Effector memory CD8-positive, alpha-beta T cell (primary cell): ENCODE data around the gene BCAN.
"Not testable (repeated sequence)": the region's sequence is repeated elsewhere in the genome, so short reads cannot be mapped to it uniquely, and the experiment has no call there.

ENCODE experiments used
- ATAC-seq: fragments of 150-1000 bp; cut with Tn5 transposase; replicated peaks from 2 replicates; pipeline ENCODE4 v1.10.0; 2021; ENCODE audit warnings: mild to moderate bottlenecking, moderate library complexity
- DNase-seq, 3 experiments: peaks; one replicate each; pipeline ENCODE4 v3.0.0; 2021
- H3K27ac Mint-ChIP-seq, 2 donors: one replicate each; pipeline ENCODE4 v1.8.0; 2022; ENCODE audit warnings: mild to moderate bottlenecking in 2 of 2, mixed read lengths in 2 of 2, moderate library complexity in 2 of 2
- H3K27me3 Mint-ChIP-seq, 2 donors: one replicate each; pipeline ENCODE4 v1.8.0; 2022; ENCODE audit warnings: mixed read lengths in 2 of 2
- H3K36me3 Mint-ChIP-seq: one replicate; pipeline ENCODE4 v1.8.0; 2022; ENCODE audit warnings: mild to moderate bottlenecking, moderate library complexity, mixed read lengths; ENCODE audit not compliant: insufficient read depth
- H3K4me1 Mint-ChIP-seq, 2 donors: one replicate each; pipeline ENCODE4 v1.8.0; 2022; ENCODE audit warnings: low read depth in 2 of 2, mixed read lengths in 2 of 2
- H3K4me3 Mint-ChIP-seq, 2 donors: one replicate each; pipeline ENCODE4 v1.8.0; 2022; ENCODE audit warnings: mild to moderate bottlenecking in 2 of 2, mixed read lengths in 2 of 2, moderate library complexity in 2 of 2
- H3K9me3 Mint-ChIP-seq, 2 donors: one replicate each; pipeline ENCODE4 v1.8.0; 2022; ENCODE audit warnings: mixed read lengths in 2 of 2

BCAN gene

DNA sequence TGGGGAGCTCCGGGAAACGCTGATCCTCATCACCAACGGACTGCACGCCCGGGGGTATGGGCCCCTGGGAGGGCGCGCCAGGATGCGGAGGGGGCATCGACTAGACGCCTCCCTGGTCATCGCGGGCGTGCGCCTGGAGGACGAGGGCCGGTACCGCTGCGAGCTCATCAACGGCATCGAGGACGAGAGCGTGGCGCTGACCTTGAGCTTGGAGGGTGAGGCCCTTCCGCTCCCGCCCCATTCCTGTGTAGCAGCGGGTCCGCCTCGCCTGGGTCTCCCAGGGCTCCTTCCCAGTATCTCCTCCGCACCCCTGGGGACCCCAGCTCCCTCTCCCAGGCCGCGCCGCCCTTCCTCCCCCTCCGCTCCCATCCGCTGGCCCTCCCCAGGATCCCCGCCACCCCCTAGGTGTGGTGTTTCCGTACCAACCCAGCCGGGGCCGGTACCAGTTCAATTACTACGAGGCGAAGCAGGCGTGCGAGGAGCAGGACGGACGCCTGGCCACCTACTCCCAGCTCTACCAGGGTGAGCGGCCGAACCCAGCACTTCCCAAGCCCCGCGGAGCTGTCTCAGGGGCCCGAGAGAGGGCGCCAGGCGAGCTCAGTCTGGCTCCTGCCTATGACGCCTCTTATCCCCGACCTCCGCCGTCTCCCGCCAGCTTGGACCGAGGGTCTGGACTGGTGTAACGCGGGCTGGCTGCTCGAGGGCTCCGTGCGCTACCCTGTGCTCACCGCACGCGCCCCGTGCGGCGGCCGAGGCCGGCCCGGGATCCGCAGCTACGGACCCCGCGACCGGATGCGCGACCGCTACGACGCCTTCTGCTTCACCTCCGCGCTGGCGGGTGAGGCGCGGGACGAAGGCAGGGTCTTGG is 17.7 kb upstream of the BCAN start:
- Mint-ChIP-seq H3K27ac (no peak overlapping the region), H3K4me3 (peak overlapping the region; percentile 68 to 74)
- DNase-seq, result no peak

DNA sequence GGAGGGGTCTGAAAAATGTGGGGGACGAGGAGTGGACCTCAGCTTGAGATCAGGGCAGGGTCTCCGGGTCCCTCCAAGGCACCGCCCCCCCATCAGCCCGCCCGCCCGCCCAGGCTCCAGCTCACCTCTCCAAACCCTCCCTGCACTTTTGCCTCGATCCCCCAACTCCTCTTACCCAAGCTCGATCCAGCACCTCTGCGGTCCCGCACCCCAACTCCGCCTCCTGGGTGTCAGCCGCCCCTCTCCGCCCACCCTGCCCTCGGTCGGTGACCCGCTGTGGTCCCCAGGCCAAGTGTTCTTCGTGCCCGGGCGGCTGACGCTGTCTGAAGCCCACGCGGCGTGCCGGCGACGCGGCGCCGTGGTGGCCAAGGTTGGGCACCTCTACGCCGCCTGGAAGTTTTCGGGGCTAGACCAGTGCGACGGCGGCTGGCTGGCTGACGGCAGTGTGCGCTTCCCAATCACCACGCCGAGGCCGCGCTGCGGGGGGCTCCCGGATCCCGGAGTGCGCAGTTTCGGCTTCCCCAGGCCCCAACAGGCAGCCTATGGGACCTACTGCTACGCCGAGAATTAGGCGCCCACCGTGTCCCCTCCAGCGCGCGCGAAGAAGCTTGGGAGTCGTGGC is 17.0 kb upstream of the BCAN start:
- Mint-ChIP-seq H3K4me1 (peaks cover 7 to 10% of the 10 kb centered on the region in 2 donors), H3K36me3 (peaks cover 9% of the 10 kb centered on the region), H3K27ac (no peak overlapping the region), H3K9me3 (no peaks in the 10 kb centered on the region), H3K4me3 (peak overlapping the region; percentile 68 to 74), H3K27me3 (peaks cover 80 to 91% of the 10 kb centered on the region in 2 donors)
- ATAC-seq (peak; percentile 32), DNase-seq (no peak)

More for the DNA sequence above, 17.7 kb upstream of the BCAN start:
- peak; percentile 55 for ATAC-seq
- Mint-ChIP-seq H3K27me3 (peaks cover 80 to 91% of the 10 kb centered on the region in 2 donors), H3K36me3 (peaks cover 7% of the 10 kb centered on the region), H3K9me3 (no peaks in the 10 kb centered on the region), H3K4me1 (peaks cover 7 to 10% of the 10 kb centered on the region in 2 donors)

DNA sequence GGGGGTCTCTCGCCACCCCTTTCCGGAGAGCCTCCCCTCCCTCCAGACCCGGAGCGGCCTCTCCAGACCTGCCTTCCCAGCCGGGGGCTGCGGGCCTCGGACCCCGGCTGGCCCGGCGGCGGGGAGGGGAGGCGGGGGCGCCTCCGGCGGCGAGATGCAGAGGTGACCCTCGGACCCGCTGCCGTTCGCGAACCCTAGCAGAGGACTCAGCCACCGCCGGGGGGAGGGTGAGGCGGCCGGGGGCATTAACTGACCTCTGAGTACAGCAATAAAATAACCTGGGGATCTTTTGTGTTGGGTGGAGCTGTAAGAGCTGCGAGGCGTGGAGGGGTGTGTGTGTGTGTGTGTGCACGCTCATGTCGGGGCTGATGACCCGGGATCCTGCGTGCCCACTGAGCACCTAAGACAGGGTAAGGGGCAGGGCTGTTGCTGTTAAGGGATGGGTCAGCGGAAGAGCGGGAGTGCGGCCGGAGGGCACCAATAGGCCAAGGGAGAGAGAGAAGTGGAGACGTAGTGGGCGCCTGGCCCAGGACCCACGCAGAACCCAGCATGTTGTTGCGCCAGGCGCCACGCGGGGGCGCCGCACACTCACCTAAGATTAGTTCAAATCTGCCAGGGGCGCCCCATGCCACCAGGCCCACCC is 16.4 kb upstream of the BCAN start:
- Mint-ChIP-seq H3K27ac (no peak overlapping the region), H3K4me3 (peak overlapping the region; percentile 68 to 74), H3K9me3 (no peaks in the 10 kb centered on the region), H3K27me3 (peaks cover 77 to 86% of the 10 kb centered on the region in 2 donors), H3K4me1 (peaks cover 7 to 10% of the 10 kb centered on the region in 2 donors), H3K36me3 (peaks cover 9% of the 10 kb centered on the region)
- DNase-seq (peak; percentile 58 to 65 (median 62)), ATAC-seq (peak; percentile 67)

DNA sequence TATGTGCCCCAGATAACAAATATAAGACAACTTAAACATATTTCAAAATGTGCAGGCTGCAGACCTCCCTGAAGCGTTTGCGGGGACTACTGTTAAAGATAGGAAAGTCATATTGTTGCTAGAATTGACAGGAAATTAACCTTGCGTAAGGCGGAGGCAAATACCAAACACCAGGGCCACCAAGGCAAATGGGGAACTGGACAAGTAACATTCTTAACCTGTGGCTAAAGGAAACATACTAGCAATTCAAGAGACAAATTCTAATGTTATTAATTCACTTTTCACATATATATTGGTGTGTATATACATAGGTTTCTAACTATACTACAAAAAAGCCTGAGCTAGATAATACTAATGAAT is 15.9 kb upstream of the BCAN start:
- peak overlapping the region; percentile 68 to 74 for H3K4me3 Mint-ChIP-seq
- H3K27me3 Mint-ChIP-seq, result peaks cover 77 to 86% of the 10 kb centered on the region in 2 donors
- H3K9me3 Mint-ChIP-seq, result no peaks in the 10 kb centered on the region
- ATAC-seq (no peak), DNase-seq (no peak)
- H3K4me1 Mint-ChIP-seq, result peaks cover 7 to 10% of the 10 kb centered on the region in 2 donors
- no peak overlapping the region for H3K27ac Mint-ChIP-seq
- peaks cover 9% of the 10 kb centered on the region for H3K36me3 Mint-ChIP-seq

DNA sequence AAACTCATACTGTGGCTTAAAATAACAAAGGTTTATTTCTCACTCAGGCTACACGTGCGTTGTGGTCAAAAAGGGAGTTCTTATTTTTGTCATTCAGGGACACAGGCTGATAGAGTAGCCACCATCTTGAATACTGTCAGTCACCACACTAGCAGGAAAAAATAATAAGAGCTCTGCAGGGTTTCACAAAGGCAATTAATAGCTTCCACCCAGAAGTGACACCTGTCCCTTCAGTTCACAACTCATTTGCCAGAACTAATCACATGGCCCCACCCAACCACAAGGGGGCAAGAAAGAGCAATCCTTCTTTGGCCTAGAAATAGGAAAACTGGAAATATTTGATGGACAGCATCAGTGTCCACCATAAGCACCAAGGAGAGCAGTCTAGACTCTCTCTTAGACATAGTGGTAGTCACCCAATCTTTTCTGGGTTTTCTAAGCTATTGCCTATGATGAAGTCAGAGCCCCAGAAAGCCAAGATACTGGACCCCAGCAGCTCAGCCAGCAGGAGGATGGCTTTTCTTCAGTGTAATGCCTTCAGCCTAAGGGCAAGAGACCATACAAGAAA is 14.5 kb upstream of the BCAN start:
- DNase-seq, result peak in 1 of 3 experiments; percentile 40
- Mint-ChIP-seq H3K27me3 (peaks cover 78 to 86% of the 10 kb centered on the region in 2 donors), H3K4me3 (no peak overlapping the region), H3K27ac (no peak overlapping the region), H3K4me1 (peaks cover 7 to 10% of the 10 kb centered on the region in 2 donors), H3K9me3 (no peaks in the 10 kb centered on the region), H3K36me3 (peaks cover 8% of the 10 kb centered on the region)
- peak; percentile 32 for ATAC-seq

DNA sequence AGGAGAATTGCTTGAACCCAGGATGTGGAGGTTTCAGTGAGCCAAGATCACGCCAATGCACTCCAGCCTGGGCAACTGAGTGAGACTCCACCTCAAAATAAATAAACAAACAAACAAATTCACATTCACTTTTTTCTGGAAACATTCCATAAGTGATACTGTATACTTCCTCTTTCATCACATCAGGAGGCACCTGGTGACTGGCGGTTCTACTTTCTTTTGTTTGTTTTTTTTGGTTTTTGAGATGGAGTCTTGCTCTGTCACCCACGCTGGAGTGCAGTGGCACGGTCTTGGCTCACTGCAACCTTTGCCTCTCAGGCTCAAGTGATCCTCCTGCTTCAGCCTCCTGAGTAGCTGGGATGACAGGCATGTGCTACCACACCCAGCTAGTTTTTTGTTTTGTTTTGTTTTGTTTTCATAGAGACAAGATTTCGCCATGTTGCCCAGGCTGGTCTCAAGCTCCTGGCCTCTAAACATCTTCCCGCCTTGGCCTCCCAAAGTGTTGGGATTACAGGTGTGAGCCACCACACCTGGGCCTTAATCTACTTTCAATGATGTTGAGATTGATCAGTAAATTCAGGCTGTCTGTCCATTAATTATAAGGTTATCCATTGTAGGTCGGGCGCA is 12.0 kb upstream of the BCAN start:
- Mint-ChIP-seq H3K9me3 (no peaks in the 10 kb centered on the region), H3K4me3 (no peak overlapping the region), H3K36me3 (peaks cover 6% of the 10 kb centered on the region), H3K27ac (no peak overlapping the region), H3K4me1 (peaks cover 7% of the 10 kb centered on the region in 2 donors), H3K27me3 (peaks cover 80 to 86% of the 10 kb centered on the region in 2 donors)
- ATAC-seq (no peak), DNase-seq (no peak)

DNA sequence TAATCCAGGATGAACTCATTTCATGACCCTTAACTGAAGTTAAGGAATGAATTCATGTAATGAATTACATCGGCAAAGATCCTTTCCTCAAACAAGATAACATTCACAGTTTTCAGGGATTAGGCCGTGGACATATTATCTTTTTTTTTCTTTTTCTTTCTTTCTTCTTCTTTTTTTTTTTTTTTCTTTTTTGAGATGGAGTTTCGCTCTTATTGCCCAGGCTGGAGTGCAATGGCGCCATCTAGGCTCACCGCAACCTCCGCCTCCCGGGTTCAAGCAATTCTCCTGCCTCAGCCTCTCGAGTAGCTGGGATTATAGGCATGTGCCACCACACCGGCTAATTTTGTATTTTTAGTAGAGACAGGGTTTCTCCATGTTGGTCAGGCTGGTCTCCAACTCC is 10.8 kb upstream of the BCAN start:
- H3K9me3 Mint-ChIP-seq, H3K36me3 Mint-ChIP-seq, DNase-seq, H3K4me1 Mint-ChIP-seq, H3K4me3 Mint-ChIP-seq, H3K27ac Mint-ChIP-seq, ATAC-seq: not testable (repeated sequence)
- peaks cover 75 to 84% of the 10 kb centered on the region in 2 donors for H3K27me3 Mint-ChIP-seq

DNA sequence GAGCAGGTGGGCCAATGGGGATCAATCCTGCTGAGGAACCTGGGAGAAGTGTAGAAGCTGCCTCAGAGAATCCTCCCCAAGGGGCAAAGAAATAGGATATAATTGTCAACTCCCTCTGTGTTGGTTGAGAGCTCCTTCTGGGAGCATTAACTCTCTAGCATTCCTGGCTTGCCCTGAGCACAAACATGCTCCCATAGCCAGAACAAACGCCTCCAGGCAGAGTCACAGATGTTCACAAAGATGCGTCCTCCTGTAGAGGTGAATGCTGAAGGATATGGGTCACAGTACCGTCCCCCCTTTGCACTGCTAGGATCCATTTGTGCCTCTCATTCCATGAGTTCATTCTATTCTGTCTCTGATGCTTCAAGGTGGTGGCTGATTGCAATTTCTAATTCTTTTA is 9.6 kb upstream of the BCAN start:
- H3K4me1 Mint-ChIP-seq, result no peaks in the 10 kb centered on the region
- no peaks in the 10 kb centered on the region for H3K9me3 Mint-ChIP-seq
- no peak overlapping the region for H3K27ac Mint-ChIP-seq
- peaks cover 4% of the 10 kb centered on the region for H3K36me3 Mint-ChIP-seq
- H3K27me3 Mint-ChIP-seq, result peaks cover 78 to 86% of the 10 kb centered on the region in 2 donors
- ATAC-seq (no peak), DNase-seq (no peak)
- no peak overlapping the region for H3K4me3 Mint-ChIP-seq

DNA sequence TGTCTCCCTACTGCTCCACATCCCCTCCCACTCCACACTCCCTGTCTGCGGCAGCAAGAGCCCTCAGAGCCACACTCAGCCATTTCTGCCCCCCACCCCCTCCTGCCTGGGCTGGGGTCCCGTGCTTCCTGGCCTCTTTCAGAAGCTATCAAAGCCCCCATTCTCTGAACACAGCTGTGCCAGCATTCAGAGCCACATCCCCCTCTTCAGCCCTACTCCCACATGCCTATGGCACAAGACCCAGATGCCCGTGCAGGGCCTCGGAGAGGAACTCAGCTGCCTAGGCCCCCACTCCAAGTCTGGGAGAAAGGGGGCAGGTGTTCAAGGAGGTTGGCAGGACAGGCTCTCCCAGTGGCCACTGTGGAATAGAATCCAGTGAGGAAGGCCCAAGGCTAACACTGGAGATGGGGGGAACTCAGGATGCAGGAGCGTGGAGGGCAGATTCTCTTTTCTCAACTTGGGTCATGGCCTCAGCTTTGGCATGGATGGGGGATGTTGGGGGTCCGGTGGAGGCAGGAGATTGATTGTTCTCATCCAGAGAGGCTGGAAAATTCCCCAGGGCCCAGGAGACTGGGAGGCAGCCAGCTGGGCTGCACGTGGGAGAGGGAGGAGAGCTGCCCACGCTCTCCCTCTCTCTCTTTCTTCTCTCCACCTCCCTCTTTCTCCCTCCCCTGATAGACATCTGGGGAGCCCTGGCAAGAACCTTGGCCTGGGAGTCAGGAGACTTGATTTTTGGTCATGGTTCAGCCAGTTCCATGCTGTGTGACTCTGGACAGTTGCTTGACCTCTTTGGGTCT is 3.5 kb upstream of the BCAN start:
- H3K4me1 Mint-ChIP-seq, result peaks cover 9 to 14% of the 10 kb centered on the region in 2 donors
- no peak overlapping the region for H3K27ac Mint-ChIP-seq
- H3K9me3 Mint-ChIP-seq, result no peaks in the 10 kb centered on the region
- ATAC-seq, result no peak
- no peak for DNase-seq
- H3K36me3 Mint-ChIP-seq, result peaks cover 4% of the 10 kb centered on the region
- no peak overlapping the region for H3K4me3 Mint-ChIP-seq
- peaks cover 78 to 90% of the 10 kb centered on the region in 2 donors for H3K27me3 Mint-ChIP-seq

DNA sequence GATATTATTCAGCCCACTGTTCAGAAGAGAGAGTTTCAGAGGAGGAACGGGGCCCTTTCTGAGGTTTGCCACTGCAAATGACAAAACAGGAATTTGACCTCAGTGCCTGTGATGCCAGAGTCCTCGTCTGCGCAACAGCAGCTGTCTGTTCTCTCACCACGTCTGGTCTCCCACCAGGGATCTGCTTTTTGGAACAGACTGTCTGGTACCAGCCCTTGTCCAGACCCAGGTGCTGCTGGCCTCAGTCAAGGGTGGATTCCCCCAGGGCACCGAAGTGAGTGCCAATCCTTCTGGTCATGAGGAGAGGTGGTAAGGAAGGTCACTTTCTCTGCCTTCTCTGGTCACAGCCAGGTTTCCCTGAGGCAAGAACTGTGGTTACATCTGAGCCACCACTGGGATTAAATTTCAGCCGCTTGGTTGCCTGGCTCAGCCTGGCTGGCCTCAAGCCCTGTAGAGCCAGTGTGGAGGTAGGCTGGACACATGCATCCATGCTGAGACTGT is 2.3 kb upstream of the BCAN start:
- Mint-ChIP-seq H3K4me1 (peaks cover 13 to 18% of the 10 kb centered on the region in 2 donors), H3K9me3 (no peaks in the 10 kb centered on the region), H3K27ac (no peak overlapping the region), H3K4me3 (no peak overlapping the region), H3K36me3 (peaks cover 4% of the 10 kb centered on the region), H3K27me3 (peaks cover 75 to 91% of the 10 kb centered on the region in 2 donors)
- DNase-seq (no peak), ATAC-seq (no peak)

DNA sequence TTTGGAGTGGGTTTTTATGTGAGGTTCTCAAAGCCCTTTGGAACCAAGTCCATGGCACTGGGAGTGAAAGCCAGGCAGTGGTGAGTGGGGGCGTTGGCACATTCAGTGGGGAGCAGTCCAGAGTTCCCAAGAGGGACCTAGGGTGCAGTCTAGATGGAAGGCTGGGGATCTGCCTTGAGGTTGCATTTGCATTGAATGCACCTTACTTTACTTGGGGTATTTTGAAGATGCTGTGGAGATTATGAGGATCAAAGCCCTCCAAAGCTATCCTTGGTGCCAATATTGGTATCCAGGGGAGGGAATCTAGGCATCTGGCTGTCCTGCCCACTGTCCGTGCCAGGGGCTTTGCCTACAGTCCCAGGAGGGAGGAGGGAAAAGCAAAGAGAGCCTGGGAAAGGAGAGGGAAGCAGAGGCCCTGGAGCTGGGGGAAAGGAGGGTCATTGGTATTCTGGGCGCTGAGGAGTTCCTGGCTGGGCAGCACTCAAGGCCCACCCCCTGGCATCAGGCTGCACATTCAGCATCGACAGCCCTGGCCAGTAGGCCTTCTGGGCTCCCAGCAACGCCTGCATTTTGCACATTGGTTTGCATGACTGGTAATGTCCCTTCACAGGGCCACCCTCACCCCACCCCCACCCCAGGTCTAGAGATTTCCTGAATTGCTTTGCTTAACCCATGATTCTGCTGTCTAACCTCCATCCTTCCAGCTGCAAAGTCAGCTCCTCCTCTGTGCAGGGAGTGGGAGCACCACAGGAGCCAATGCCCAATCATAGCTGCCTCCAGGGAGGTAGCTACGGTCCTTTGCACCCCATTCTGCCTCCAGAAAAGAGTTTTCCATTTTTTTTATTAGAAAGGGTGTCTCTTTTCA is 843 bp upstream of the BCAN start:
- ATAC-seq, result no peak
- no peak overlapping the region for H3K27ac Mint-ChIP-seq
- peak overlapping the region; percentile 59 to 77 for H3K4me3 Mint-ChIP-seq

More for the DNA sequence above, 843 bp upstream of the BCAN start:
- peaks cover 4% of the 10 kb centered on the region for H3K36me3 Mint-ChIP-seq
- H3K4me1 Mint-ChIP-seq, result peaks cover 13 to 20% of the 10 kb centered on the region in 2 donors
- peaks cover 78 to 93% of the 10 kb centered on the region in 2 donors for H3K27me3 Mint-ChIP-seq
- no peak for DNase-seq
- no peaks in the 10 kb centered on the region for H3K9me3 Mint-ChIP-seq
